Kidney (tissue), 14 donors: Measurements from ENCODE around the gene CEP55. TPM values are rescaled to one million over a fixed set of nuclear protein-coding genes. Genes with fewer than 3 reads are reported as not detected.

ENCODE experiments used
- DNase-seq, 5 donors: peaks; one replicate each; pipeline ENCODE4 v3.0.0-alpha.2; 2013 to 2020
- FAIRE-seq: peaks from 2 replicates; lab custom pipeline; 2012; peaks lifted over from hg19 to GRCh38; lab: Jason Lieb, UNC
- H3K27ac ChIP-seq, 2 donors: one replicate each; pipeline ENCODE4 v1.7.0; 2013; ENCODE audit warnings: low read depth in 2 of 2, low read length in 2 of 2, inconsistent platforms in 1 of 2
- H3K27me3 ChIP-seq: one replicate; pipeline ENCODE4 v1.7.1; 2013; ENCODE audit warnings: low read length, inconsistent platforms; ENCODE audit not compliant: control insufficient read depth, insufficient read depth
- H3K36me3 ChIP-seq, 3 donors: one replicate each; pipeline versions ENCODE4 v1.7.0 to v1.7.1; 2013; ENCODE audit warnings: low read length in 3 of 3, control low read depth in 1 of 3, inconsistent platforms in 1 of 3; ENCODE audit not compliant: insufficient read depth in 3 of 3, control insufficient read depth in 2 of 3
- H3K4me1 ChIP-seq, 3 donors: one replicate each; pipeline versions ENCODE4 v1.7.0 to v1.7.1; 2013; ENCODE audit warnings: low read length in 3 of 3, inconsistent platforms in 1 of 3, low read depth in 1 of 3; ENCODE audit not compliant: control insufficient read depth in 2 of 3, insufficient read depth in 2 of 3
- H3K4me3 ChIP-seq, 3 donors: one replicate each; pipeline versions ENCODE4 v1.7.0 to v1.8.1; 2013; ENCODE audit warnings: low read length in 3 of 3, control low read depth in 1 of 3, inconsistent platforms in 1 of 3
- H3K9ac ChIP-seq, 3 donors: one replicate each; pipeline versions ENCODE4 v1.7.0 to v1.7.1; 2013; ENCODE audit warnings: low read length in 3 of 3, control low read depth in 1 of 3, inconsistent platforms in 1 of 3
- H3K9me3 ChIP-seq, 3 donors: one replicate each; pipeline versions ENCODE4 v1.7.0 to v1.7.1; 2013; ENCODE audit warnings: low read length in 3 of 3, control low read depth in 1 of 3, inconsistent platforms in 1 of 3; ENCODE audit not compliant: control insufficient read depth in 2 of 3, insufficient read depth in 1 of 3
- CTCF ChIP-seq: IDR thresholded peaks from 3 replicates; pipeline ENCODE4 v1.5.1; 2012; ENCODE audit warnings: mild to moderate bottlenecking, moderate library complexity, borderline replicate concordance; ENCODE audit not compliant: insufficient read depth; ENCODE audit errors: extremely low read depth
- intact Hi-C: fragments of 100-400 bp; cut with DNase I; formaldehyde crosslinking; loops from one replicate; pipeline ENCODE4 v1.11.1; 2022
- polyA plus RNA-seq: library from polyadenylated mRNA; stranded (reverse); fragments of 350-450 nt; fragmentation: Illumina TruSeq; extraction: RNeasy Lipid Tissue Mini Kit (QIAGEN cat#74804); gene quantifications from one replicate; pipeline ENCODE4 v1.2.3, GENCODE V29; 2014; ENCODE audit warnings: low read depth, low replicate concordance; ENCODE audit not compliant: insufficient read depth
- total RNA-seq: library from RNA; stranded (reverse); fragmentation: NEBNext Ultra II Directional; extraction: Animal tissue kit (Norgen Biotek cat#: 25700); gene quantifications from one replicate; pipeline ENCODE4 v1.2.1, GENCODE V29; 2021
- donor health status: control.
- donor health status: control.
- donor health status: control.
- donor health status: control.
- donor health status: control.
- donor health status: DM: yes; HTN: yes; CAD: no.
- donor health status: Normal renal cell carcinoma (clear cell type).

Gene CEP55
- total and polyA plus RNA-seq, 2 donors from 2014 or later = 0.39 to 0.88 TPM

GRCh38 chr10:93548376-93549071 lies 52.1 kb downstream of the CEP55 start:
- intact Hi-C loops = no loop called here
- Histone ChIP-seq H3K27me3 (no peaks in the 10 kb centered on the region), H3K27ac (no peak overlapping the region), H3K4me1 (no peaks in the 10 kb centered on the region), H3K36me3 (no peaks in the 10 kb centered on the region), H3K9ac (no peak overlapping the region), H3K4me3 (no peak overlapping the region), H3K9me3 (no peaks in the 10 kb centered on the region)
- DNase-seq (no peak), FAIRE-seq (no peak)
- no peak for TF ChIP-seq CTCF

GRCh38 chr10:93550606-93551005 lies 54.2 kb downstream of the CEP55 start:
- no peak for DNase-seq
- H3K27ac ChIP-seq = no peak overlapping the region
- no peak overlapping the region for H3K4me3 ChIP-seq
- H3K27me3 ChIP-seq = no peaks in the 10 kb centered on the region
- H3K36me3 ChIP-seq = no peaks in the 10 kb centered on the region
- TF ChIP-seq CTCF = no peak
- intact Hi-C loops = no loop called here
- no peaks in the 10 kb centered on the region for H3K9me3 ChIP-seq
- no peaks in the 10 kb centered on the region for H3K4me1 ChIP-seq
- no peak for FAIRE-seq
- H3K9ac ChIP-seq = no peak overlapping the region

GRCh38 chr10:93552780-93553179 lies 56.4 kb downstream of the CEP55 start:
- Histone ChIP-seq H3K9ac (no peak overlapping the region), H3K4me3 (no peak overlapping the region), H3K4me1 (no peaks in the 10 kb centered on the region), H3K9me3 (no peaks in the 10 kb centered on the region), H3K27ac (no peak overlapping the region), H3K27me3 (no peaks in the 10 kb centered on the region), H3K36me3 (no peaks in the 10 kb centered on the region)
- intact Hi-C loops = no loop called here
- FAIRE-seq (no peak), DNase-seq (no peak)
- no peak for TF ChIP-seq CTCF
